IPS DF 4.7 (cell line): ENCODE data around the gene STAT4.

Experiments used
- DNase-seq: peaks from one replicate; pipeline ENCODE4 v3.0.0-alpha.2; 2013; ENCODE audit warnings: low spot score; ENCODE audit errors: extremely low read depth

Gene STAT4

DNA sequence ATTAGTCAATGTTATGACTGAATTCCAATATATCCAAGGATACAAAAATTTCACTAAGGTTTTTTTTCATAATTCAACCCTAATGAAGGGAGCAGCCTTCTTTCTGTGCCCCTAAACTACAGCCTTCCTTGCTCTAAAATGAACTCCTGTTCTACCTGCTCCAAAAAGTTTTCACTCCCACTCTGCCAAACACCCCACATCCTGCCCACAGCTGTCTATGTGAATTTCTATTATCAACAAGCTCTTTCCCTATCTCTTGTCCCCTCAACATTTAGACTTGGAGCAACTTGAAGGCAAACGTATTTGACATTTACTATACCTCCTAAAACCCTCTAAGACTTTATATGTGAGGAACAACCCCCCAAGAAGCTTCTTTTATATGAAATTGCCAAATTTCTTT, 2.5 kb downstream of the STAT4 start:
- DNase-seq: no peak

DNA sequence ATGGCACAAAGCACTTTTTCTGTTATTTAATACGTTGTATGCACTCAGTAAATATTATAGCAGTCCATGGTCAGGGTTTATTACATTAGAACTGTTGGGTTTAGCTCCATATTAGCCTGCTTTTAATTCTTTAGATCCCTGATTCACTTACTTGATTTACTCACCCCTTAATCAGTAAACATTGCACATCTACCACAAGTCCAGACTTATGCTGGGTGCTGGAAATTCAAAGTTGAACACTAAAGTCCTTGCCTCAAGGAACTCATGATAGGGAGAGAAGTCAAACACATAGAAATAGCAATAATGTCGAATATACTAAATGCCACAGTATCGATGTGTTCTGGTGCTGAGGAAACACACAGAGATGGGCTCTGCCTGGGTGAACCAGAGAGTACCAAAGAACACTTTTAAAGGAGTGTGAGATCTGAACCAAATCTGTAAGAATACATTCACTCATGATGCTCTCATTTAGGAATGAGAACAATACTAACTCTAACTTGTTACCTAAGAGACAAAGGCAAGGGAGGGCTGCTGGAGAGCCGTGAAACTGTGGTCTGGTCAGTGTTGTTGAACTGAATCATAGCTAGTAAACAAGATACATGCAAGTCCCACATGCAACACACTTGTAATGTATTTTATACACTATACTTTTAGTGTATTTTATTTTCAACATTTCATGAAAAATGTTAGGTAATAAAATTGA, 4.9 kb downstream of the STAT4 start:
- DNase-seq: no peak

DNA sequence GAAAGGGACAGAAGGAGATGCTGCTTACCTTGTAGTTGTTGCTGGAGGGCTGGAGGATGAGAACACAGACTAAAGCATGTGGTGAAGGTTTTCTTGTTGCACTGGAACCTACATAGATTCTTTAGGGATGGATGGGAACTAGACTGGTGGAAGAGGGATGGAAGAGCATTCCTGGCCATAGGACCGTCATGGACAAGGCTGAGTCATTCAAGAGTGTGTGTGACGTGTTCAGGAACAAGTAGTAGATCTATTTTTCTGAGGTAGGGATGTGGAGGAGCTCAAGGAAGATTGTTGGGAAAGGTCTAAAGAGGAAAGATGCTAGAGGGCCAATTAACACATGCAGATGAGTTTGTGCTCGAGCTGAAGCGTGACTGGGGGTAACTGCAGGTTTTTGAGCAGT, 6.6 kb downstream of the STAT4 start:
- no peak for DNase-seq

DNA sequence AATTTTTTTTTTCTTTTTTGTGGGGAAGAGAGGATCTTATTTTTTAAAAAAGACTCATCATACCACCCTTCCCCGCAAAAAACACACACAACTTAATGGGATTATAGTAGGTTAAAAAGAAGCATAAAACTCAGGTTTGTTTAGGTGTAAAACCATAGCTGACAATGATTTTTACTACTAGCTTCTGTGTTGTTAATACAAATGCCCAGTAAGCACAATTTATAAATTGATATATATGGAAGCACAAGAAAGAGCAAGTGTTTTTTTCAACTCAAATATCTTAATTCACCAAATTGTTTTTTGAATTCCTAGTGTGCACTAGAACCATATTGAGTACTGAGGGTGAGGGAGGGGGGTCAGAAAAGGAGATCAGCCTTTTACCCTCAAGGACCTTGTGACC, 7.0 kb downstream of the STAT4 start:
- DNase-seq: no peak

DNA sequence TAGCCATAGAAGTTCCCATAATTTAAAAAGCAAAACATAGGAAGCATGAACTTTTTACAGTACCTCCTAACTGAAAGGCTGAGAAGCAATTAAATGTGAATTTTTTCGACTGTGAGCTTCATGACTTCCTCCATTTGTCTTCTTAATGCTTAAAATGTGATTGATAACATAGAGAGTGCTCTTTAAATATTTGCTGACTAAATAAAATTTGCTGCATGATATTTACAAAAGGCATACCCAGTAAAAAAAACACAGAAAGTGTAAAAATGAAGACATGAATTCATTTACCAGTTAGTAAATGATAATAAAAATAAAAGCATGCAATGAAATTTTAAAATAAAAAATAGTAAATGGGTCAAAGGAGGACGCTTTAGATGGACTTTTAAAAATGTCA, 21.9 kb downstream of the STAT4 start:
- DNase-seq: no peak

DNA sequence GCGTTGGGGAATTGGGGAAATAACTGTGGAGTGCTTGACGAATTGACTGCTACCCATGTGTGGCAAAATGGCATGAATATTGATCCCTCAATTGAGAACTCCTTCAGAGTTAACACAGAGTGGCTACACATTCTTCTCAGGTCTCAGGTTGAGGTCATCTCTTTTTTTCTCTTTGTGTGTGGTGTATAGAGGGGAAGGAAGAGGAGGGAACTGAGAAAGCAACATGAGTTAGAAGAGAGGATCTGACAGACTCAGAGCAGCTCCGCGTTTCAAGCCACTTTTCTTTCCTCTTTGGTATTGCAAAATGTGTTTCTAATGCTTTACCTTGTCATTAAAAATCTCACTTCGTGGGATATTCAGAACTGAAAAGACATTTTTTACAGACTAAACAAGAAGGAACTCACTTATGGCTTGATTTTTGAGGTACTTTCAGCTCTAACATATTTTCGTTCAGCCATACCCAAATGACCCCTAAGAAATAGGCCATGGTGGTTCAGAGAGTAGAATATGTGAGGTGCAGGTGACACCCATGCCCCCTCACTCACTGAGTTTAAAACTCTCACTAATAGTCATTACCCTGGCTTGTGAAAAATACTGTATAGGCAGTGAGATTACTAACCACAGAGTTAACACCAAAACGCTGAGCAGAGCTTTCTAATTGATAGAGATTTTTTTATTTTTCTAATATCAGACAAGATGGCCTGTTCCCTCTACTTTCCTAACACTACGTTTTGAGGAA, 22.5 kb downstream of the STAT4 start:
- no peak for DNase-seq

DNA sequence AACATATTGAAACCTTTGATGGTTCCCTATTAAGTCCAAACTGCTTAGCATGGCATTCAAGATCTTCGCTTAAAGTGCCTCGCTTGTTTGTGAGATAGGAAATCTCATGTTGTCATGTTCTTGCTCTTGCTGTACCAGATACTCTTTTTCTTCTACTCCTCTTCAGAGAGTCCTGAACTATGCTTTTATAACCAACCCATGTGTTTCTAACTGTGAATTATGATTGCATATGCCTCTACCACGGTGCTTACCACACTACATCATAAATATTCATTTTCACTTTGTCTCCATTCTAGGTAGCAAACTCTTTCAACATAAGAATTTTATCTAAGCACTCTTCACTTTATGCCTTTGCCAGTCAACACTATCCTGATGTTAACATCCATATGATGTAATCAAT, 23.6 kb downstream of the STAT4 start:
- DNase-seq: no peak

DNA sequence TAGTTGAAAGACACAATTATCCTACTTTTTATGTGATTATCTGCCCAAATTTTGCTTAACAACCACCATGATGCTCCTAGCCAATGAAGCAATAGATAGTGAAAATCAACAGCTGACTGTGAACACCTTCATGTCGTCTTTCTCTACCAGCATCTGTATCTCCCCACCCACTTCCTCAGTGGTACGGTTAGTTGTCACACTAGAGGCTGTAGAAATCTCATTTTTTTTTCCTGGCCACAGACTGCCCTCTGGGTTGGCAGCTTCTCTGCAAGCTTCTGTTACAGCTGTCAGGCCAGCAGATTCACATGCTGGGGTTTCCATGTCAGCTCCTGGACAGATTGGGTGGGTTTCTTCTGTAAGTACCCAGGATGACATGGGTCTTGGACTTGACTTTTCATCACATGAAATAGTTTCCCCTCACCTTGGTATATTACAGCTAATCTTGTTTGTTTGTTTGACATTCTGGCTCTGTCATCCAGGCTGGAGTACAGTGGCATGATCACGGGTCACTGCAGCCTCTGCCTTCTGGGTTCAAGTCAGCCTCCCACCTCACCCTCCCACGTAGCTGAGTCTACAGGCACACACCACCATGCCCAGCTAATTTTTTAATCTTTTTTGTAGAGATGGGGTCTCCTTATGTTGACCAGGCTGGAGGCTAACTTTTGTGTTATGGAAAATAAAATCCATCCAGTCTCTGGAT, 24.3 kb downstream of the STAT4 start:
- no peak for DNase-seq

DNA sequence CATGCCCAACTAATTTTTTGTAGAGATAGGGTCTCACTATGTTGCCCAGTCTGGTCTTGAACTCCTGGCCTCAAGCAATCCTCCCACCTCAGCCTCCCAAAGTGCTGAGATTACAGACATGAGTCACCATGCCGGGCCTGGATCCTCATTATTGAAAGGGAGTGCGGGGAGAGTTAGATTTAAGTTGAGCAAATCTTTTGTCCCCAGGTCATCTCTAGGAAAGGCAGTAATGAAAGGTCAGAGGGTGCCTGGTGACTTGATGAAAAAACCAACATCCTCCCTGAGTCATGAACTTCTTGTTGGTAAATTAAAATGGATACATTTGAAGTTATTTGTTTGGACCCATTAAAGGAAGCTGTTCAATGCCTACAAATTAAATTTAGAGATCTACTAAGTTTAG, 25.1 kb downstream of the STAT4 start:
- no peak for DNase-seq

DNA sequence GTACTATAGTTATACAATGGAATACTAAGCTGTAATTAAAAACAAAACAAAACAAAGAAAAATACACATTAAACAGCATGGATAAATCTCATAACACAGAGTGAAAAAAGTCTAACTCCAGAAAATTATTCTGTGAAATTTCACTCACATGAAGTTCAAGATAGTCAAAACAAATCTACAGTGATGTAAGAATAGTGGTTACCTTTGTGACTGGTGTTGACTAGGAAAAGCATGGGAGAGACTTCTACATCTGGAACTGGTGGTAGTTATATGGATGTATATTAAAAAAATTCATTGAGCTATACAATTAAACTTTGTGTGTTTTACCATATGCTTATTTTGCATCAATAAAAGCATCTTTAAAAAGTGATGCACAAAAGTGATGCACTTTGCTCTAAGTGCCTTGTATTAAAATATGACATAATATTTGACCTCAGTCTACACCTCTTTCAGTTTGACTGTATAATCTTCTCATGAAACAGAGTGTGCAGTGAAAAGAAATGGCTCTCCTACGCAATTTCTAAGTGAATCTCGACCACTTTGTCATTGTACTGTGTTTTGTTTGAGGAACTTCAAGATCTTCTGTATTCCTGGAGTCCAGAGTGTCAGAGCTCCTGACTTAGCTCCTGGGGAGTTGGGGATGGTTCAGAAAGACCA, 28.0 kb downstream of the STAT4 start:
- no peak for DNase-seq

DNA sequence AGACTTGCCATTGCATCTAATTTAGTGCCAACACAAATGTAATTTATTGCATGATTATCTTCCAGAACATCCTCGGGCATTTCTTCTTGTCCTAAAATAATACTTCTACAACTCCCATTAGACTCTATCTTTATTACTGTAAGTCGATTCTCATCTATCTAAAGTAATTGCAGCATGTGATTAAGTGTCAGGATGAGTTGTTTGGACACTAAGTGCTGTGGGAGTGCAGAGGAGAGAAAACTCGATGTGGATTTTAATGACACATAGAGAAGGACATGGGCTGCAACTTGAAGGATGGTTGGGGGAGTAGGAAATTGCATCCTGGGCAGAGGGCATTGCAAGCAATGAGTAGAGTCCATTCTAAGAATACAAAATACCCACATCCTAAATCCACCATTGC, 33.5 kb downstream of the STAT4 start:
- DNase-seq: no peak

DNA sequence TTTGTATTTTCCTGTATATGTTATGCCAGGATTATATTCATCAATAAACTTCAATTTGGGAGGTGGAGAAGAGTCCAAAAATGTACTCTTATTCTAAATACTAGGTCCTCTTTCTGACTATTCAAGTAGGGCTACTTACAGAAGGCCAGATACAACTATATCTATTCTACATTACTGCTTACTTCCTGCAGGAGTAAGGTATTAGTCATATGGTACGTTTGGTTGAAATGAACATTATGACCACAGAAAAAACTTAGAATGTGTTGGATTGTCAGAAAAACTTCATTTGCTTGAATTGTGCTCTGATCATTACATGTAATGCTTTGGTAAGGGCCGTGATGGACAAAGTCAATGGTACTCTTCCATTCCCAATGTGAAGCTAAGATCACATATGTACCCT, 35.0 kb downstream of the STAT4 start:
- DNase-seq: no peak

DNA sequence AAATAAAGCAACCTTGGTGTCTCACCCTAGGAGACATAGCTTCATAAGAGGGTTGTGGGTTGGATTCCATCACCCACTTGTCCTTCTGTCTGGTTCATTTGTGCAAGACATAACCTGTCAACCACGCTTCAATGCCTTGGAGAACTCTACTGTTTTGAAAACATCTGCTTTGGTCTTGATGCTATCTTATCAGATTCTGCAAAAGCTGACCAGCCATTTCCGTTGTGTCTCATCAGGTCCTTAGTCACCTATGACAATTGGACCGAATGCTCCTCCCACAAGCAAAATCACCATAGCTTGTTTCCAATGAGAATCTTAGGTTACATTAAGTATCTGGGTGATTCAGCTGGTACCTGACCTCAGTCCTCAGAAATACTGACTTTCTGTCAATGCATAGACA, 35.4 kb downstream of the STAT4 start:
- DNase-seq: no peak

DNA sequence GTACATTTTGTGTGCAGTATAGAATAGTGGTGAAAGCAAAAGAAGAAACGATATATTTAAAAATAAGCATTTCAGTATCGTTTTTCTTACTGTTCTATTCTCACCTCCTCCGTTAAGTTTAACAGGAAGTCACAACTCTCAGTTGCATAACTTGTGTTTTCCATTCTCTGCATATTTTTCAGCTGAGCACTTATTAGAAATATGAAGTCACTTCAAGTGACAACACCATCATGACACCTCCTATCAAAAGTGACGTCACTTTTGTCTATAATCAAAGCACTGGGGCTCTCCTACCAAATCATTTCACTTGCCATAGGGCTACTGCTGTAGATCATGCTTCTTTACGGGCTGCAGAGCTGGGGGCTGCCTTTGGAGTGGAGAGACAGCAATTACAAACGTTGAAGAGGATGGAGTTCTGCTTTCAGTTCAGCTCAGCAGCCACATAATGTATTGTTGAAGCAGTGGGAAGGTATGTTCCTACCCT, 36.3 kb downstream of the STAT4 start:
- DNase-seq: no peak

DNA sequence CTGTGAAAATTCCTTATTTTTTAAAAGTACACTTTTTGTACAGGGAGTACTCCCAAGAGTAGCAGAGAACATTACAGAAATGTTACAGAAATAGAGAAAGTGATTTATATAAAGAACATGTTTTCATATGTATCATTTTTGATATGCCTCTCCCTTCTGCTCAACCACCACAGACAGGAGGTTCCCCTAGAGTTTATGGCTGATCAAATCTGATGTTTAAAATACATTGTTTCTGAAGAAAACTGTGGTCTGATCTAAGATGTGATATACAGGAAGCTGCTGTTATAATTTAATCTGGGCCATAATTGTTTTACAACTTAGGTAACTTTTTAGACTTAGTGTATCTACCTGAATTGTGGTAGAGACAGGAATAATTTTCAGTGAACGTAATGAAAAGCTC, 37.0 kb downstream of the STAT4 start:
- DNase-seq: no peak

DNA sequence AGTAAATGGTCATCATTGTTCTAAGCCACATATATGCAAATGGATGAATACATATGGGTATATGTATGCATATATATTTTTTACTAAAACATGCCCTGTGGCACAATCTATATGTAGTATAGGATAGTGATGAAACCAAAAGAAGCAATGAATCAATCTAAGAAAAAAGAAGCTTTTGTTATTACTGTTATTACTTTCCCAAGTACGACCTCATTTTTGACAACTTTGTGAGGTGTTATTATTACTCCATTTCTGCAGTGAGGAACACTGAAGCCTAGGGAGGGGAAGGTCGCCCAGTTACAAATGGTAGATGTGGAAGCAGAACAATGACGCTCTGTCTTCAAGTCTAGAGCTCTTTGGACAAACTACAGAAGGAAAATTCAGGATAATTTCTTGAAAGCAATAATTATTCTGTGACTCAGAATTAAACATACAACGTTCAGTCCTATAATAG, 38.3 kb downstream of the STAT4 start:
- no peak for DNase-seq

DNA sequence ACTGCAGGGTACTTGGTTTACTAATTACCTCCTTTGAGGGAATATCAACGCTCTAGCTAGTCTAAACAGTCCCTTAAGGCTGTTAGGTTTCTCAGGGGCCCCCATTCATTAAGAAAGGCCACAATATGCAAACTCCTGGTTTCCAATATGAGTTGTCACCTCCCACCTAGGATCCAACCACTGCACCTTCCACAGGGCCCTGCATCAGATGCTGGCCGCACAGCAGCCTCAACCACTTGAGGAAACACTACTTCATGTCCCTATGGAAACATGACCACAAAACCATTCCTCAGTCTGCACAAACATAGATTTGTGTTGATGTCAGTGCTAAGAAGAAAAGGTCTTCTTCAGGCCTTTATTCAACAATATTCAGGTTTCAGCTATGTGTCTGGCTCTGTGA, 40.9 kb downstream of the STAT4 start:
- DNase-seq: no peak

DNA sequence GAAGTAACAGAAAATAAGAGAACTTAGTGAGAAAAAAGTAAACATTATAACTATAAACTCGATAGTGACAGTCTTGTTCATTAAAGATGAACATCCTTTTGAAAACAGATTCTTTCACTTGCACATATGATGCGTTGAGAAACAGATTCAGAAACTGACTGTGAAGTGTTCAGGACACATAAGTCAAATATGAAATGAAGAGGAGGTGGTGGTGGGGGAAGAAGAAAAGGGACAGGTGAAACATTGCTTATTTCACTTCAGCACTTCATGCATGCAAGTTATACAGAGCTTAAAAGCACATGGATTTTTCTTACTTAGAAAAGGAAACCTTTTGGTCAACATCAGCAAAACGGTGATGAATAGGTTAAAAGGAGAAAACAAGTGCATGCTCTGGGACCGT, 42.5 kb downstream of the STAT4 start:
- no peak for DNase-seq

DNA sequence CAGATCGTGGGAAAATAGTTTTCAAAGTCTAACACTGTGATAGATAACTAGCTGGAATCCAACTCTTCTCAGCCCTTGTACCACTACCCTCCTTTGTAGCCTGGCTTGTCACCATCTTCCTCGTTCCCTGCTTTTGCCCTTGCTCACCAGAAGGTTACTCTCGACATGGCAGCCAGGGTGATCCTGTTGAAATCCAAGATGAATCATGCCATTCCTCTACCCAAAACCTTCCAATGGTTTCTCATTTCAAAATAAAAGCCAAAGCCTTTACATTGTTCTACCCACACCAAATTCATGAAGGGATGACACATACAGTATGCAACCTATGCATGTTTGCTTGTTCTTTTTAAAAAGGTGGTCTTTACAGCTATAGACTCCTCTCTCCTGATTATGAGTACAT, 45.7 kb downstream of the STAT4 start:
- no peak for DNase-seq

DNA sequence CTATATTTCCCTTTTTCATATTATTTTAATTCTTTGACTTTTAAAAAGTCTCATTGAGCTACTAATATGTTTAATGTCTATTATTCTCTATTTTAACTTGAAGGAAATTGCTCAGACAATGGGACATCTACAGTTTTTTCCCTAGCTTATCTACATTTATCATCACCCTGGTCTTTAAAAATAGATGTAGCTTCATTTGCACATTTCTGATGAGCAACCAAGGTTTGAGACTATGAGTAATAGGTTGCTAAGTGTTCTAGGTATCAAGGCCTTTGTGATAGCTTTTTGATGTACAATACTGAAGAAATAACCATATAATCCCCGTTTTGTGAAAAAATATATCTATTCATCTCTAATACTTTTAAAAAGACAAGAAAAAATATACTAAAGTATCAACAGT, 47.0 kb downstream of the STAT4 start:
- DNase-seq: no peak

DNA sequence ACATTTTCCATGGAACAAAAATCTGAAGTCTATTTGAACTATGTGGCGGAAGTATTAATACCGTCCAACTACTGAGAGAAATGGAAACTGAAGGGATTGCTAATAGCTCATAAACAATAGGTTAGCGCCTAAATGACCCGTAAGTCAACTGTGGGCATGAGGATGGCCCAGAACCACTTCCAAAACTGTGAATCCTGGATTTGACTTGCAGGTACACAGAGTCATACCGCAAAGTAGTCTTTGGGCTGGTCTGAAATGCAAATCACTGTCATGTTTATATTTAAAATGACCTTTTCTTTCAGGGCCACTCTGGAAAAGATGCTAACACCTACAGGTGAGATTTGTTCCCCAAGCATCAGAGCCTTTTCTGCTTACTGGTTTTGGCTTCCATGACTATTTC, 50.6 kb downstream of the STAT4 start:
- DNase-seq: no peak

DNA sequence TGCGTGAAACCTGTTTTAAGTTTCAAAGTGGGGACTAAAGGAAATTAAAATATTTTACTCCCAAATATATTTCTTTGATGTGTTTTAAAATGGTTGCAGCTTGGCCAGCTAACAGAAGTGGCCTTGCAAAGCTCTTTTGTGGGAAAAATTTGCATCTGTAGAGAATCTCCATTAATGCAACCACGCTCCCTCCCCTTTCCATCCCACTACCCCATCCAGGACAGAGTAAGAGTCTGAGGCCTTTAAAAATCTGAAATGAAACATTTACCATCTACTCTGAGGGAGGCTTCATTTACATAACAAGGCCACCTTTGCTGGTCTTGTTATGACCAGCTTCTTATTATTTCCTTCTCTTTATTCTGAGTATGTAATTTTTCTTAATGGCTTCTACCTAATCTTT, 63.5 kb downstream of the STAT4 start:
- no peak for DNase-seq
